T-cell (primary cell): ENCODE data around the gene HES1. TPM values are rescaled to one million over a fixed set of nuclear protein-coding genes. Genes with fewer than 3 reads are reported as not detected.

Experiments
- ATAC-seq, 4 experiments: fragments of 200-7000 bp in 3 of 4; fragments of 150-1000 bp in 1 of 4; cut with Tn5 transposase; replicated peaks in 1 of 4; 1 replicate in 3 of 4; 2 replicates in 1 of 4; pipeline ENCODE4 v1.10.0; 2021; ENCODE audit warnings: moderate library complexity in 3 of 4, mild to moderate bottlenecking in 2 of 4, moderate number of reproducible peaks in 1 of 4
- CTCF ChIA-PET, 2 donors: fragments of 300-600 bp; sonication (Branson Sonifier 250); formaldehyde crosslinking; loops; one replicate each; lab custom pipeline; 2022; ENCODE audit warnings: antibody characterized with exemption in 2 of 2; lab: Charles Lee
- POLR2A ChIA-PET, 2 donors: fragments of 300-600 bp; sonication (Branson Sonifier 250); formaldehyde crosslinking; loops; one replicate each; lab custom pipeline; 2022; ENCODE audit warnings: antibody characterized with exemption in 2 of 2; lab: Charles Lee
- DNase-seq, 35 experiments: peaks; one replicate each; pipeline versions ENCODE4 v3.0.0 to v3.0.0-alpha.2; 2013 to 2023
- H3K27ac ChIP-seq: one replicate; pipeline ENCODE4 v1.5.1; 2013; ENCODE audit warnings: low read length
- H3K27me3 ChIP-seq, 2 experiments: replicated peaks in 1 of 2; 1 replicate in 1 of 2; 2 replicates in 1 of 2; pipeline versions ENCODE4 v1.6.1 to v1.7.0; 2013; ENCODE audit warnings: low read length in 1 of 2, mixed read lengths in 1 of 2; ENCODE audit not compliant: control insufficient read depth in 2 of 2, insufficient read depth in 2 of 2; ENCODE audit errors: extremely low read depth in 1 of 2
- H3K36me3 ChIP-seq, 2 donors: 1 replicate in 1 of 2; 2 replicates in 1 of 2; pipeline versions ENCODE4 v1.6.1 to v1.7.0; 2013; ENCODE audit warnings: low read length in 1 of 2; ENCODE audit not compliant: control insufficient read depth in 2 of 2, insufficient read depth in 1 of 2; ENCODE audit errors: extremely low read depth in 1 of 2
- H3K4me1 ChIP-seq, 2 experiments: 1 replicate in 1 of 2; 2 replicates in 1 of 2; pipeline versions ENCODE4 v1.6.1 to v1.7.0; 2013; ENCODE audit warnings: low read length in 2 of 2, mixed read lengths in 1 of 2; ENCODE audit not compliant: insufficient read depth in 2 of 2, control insufficient read depth in 1 of 2; ENCODE audit errors: extremely low read depth in 1 of 2
- H3K4me3 ChIP-seq, 2 donors: 1 replicate in 1 of 2; 2 replicates in 1 of 2; pipeline versions ENCODE4 v1.5.1 to v1.7.0; 2013; ENCODE audit warnings: mild to moderate bottlenecking in 2 of 2, low read length in 1 of 2, moderate library complexity in 1 of 2; ENCODE audit not compliant: control insufficient read depth in 1 of 2; ENCODE audit errors: extremely low read depth in 1 of 2
- H3K9me3 ChIP-seq: 2 replicates; pipeline ENCODE4 v1.7.0; 2013
- H3K27ac Mint-ChIP-seq, 2 donors: one replicate each; pipeline ENCODE4 v1.8.0; 2020 to 2021; ENCODE audit warnings: mild to moderate bottlenecking in 2 of 2, mixed read lengths in 2 of 2
- H3K27me3 Mint-ChIP-seq, 2 donors: one replicate each; pipeline ENCODE4 v1.8.0; 2021 to 2022; ENCODE audit warnings: mixed read lengths in 2 of 2
- H3K36me3 Mint-ChIP-seq: one replicate; pipeline ENCODE4 v1.8.0; 2021; ENCODE audit warnings: mixed read lengths
- H3K4me1 Mint-ChIP-seq, 3 donors: one replicate each; pipeline ENCODE4 v1.8.0; 2020 to 2022; ENCODE audit warnings: mixed read lengths in 3 of 3, mild to moderate bottlenecking in 1 of 3
- H3K4me3 Mint-ChIP-seq, 3 donors: one replicate each; pipeline ENCODE4 v1.8.0; 2020 to 2022; ENCODE audit warnings: mild to moderate bottlenecking in 3 of 3, mixed read lengths in 3 of 3, moderate library complexity in 3 of 3
- H3K9me3 Mint-ChIP-seq, 3 donors: one replicate each; pipeline ENCODE4 v1.8.0; 2020 to 2022; ENCODE audit warnings: mixed read lengths in 3 of 3
- WGBS: methylation state at CpG from one replicate; pipeline ENCODE4 v1.1.5; 2013; ENCODE audit warnings: missing lambda C conversion rate; ENCODE audit not compliant: insufficient coverage; 5-methylcytosine and 5-hydroxymethylcytosine counted together
- total RNA-seq, 35 experiments: library from RNA in 6 of 35; stranded (reverse) in 6 of 35; fragments of 120-200 nt in 1 of 35; gene quantifications; one replicate each; pipeline versions ENCODE4 v1.2.1 to v1.2.4 and lab custom pipeline; 2013 to 2026

Gene HES1
- total RNA-seq, 5 donors from 2014 or later (not counting 1 experiment from before 2014, with no cell fraction given) = 0.35 to 1.1 (median 0.46) TPM

DNA sequence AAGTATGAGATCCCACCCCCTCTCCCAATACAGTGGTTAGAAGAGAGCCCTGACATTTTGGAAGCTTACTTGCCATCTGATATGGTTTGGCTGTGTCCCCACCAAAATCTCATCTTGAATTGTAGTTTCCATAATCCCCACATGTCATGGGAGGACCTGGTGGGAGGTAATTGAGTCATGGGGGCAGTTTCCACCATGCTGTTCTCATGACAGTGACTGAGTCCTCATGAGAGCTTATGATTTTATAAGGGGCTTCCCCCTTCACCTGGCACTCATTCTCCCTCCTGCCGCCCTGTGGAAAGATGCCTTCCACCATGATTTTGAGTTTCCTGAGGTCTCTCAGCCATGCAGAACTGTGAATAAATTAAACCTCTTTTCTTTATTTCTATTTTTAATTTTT, 28.8 kb upstream of the HES1 start:
- Histone ChIP-seq H3K4me1 (peaks cover 3 to 9% of the 10 kb centered on the region in 2 experiments), H3K27ac (no peak overlapping the region), H3K27me3 (peaks cover 0 to 16% of the 10 kb centered on the region in 2 experiments), H3K4me3 (no peak overlapping the region), H3K9me3 (no peaks in the 10 kb centered on the region), H3K36me3 (no peaks in the 10 kb centered on the region)
- no peak overlapping the region for H3K27ac Mint-ChIP-seq
- H3K27me3 Mint-ChIP-seq = peaks cover 5 to 13% of the 10 kb centered on the region in 2 donors
- DNase-seq (no peak), ATAC-seq (no peak)
- no peaks in the 10 kb centered on the region for H3K9me3 Mint-ChIP-seq
- no peak overlapping the region for H3K4me3 Mint-ChIP-seq
- no CpG with 5 or more reads among the region's 1 CpG for WGBS
- H3K36me3 Mint-ChIP-seq = no peaks in the 10 kb centered on the region
- peaks cover 6 to 16% (median 16%) of the 10 kb centered on the region in 3 donors for H3K4me1 Mint-ChIP-seq
- CTCF ChIA-PET = interaction anchor here in 1 of 2 donors (0.7 kb wide), 1 partner anchor 104 kb away, joined by 6 read pairs; no protein-coding TSS in a partner anchor
- POLR2A ChIA-PET = interaction anchor here in 1 of 2 donors (0.7 kb wide), 1 partner anchor 23 kb away, joined by 7 read pairs; no protein-coding TSS in a partner anchor

DNA sequence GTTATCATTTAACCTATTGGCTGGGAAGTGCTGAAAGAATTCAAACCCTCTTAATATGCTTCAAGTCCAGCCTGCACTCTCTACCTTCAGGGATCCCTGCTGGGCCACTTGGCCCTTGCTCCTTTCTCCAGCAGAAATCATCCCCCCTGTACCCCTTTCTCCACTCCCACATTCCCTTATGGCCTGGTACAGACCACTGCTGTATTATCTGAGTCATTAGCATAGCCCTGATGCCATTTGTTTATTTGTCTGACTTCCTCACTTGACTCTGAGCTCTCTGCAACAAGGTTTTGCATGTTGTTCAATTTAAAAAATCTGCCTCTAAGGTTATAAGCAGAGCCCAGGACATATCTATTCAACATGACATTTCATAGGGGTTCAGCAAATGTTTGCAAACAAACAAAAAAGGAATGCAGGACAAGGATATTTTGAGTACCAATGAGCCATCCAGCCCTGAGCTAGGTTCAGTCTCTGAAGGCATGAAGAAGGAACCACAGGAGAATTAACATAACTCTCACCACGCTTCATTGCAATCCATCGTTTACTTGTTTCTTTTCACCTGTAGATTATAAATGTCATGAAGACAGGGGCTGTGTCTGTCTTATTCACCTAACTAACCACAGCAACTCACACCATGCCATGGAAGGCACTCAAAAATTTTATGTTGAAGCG, 26.6 kb upstream of the HES1 start:
- no peaks in the 10 kb centered on the region for H3K36me3 Mint-ChIP-seq
- ATAC-seq = no peak
- H3K4me3 Mint-ChIP-seq = no peak overlapping the region
- no peaks in the 10 kb centered on the region for H3K36me3 ChIP-seq
- no peak for DNase-seq
- no CpG with 5 or more reads among the region's 3 CpGs for WGBS
- no peak overlapping the region for H3K27ac ChIP-seq
- H3K9me3 ChIP-seq = no peaks in the 10 kb centered on the region
- no peaks in the 10 kb centered on the region for H3K9me3 Mint-ChIP-seq
- peaks cover 0 to 13% of the 10 kb centered on the region in 2 experiments for H3K27me3 ChIP-seq
- no peak overlapping the region for H3K27ac Mint-ChIP-seq
- H3K4me1 ChIP-seq = no peaks in the 10 kb centered on the region
- POLR2A ChIA-PET = no interaction called here
- H3K4me1 Mint-ChIP-seq = peaks cover 0 to 1% (median under 1%) of the 10 kb centered on the region in 3 donors
- no peak overlapping the region for H3K4me3 ChIP-seq
- CTCF ChIA-PET = no interaction called here
- peaks cover 5 to 10% of the 10 kb centered on the region in 2 donors for H3K27me3 Mint-ChIP-seq

DNA sequence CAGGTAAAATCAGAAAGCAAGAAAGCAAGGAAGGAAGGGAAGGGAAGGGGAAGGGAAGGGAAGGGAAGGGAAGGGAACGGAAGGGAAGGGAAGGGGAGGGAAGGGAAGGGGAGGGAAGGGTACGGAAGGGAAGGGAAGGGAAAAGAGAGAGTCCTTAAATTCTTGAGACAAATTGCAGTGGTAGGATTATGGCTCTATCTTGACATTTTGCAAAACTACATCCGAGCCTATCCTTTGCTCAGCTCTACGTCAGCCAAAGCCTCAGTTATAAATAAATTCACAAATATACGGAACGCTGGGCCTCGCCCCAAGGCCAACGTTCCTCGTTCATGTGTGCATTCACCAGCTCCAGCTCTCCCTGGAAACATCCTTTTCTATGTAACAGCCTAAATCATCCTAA, 25.5 kb upstream of the HES1 start:
- WGBS = 92% methylated on average over 7 of the region's 9 CpGs
- Mint-ChIP-seq H3K27ac (no peak overlapping the region), H3K36me3 (no peaks in the 10 kb centered on the region), H3K4me1 (no peaks in the 10 kb centered on the region), H3K9me3 (no peaks in the 10 kb centered on the region), H3K27me3 (peaks cover 5 to 9% of the 10 kb centered on the region in 2 donors), H3K4me3 (no peak overlapping the region)
- H3K36me3 ChIP-seq = no peaks in the 10 kb centered on the region
- no peak overlapping the region for H3K27ac ChIP-seq
- ChIA-PET POLR2A (no interaction called here), CTCF (no interaction called here)
- no peak overlapping the region for H3K4me3 ChIP-seq
- H3K9me3 ChIP-seq = no peaks in the 10 kb centered on the region
- H3K27me3 ChIP-seq = peaks cover 0 to 11% of the 10 kb centered on the region in 2 experiments
- DNase-seq (no peak), ATAC-seq (no peak)
- H3K4me1 ChIP-seq = no peaks in the 10 kb centered on the region

DNA sequence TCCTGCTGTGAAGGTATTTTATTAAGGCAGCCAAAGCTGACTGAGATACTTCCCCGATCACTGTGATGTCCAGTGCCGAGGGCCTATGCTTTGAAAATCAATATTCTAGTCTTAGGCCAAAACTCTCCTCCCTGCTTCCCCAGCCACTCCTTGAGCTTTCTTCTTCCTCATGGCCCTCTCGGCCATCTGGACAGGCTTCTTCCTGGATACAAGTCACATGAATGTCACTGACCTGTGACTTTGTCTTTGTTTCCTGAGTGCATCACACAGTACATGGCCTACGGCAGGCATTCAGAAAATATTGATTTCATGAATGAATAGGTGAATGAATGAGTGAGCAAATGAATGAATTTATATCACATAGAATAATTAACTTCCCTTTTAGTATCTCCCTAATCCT, 24.6 kb upstream of the HES1 start:
- Histone ChIP-seq H3K27me3 (peaks cover 0 to 11% of the 10 kb centered on the region in 2 experiments), H3K4me1 (no peaks in the 10 kb centered on the region), H3K9me3 (no peaks in the 10 kb centered on the region), H3K36me3 (no peaks in the 10 kb centered on the region), H3K27ac (no peak overlapping the region), H3K4me3 (no peak overlapping the region)
- peaks cover 5 to 7% of the 10 kb centered on the region in 2 donors for H3K27me3 Mint-ChIP-seq
- POLR2A ChIA-PET = no interaction called here
- ATAC-seq (no peak), DNase-seq (no peak)
- CTCF ChIA-PET = no interaction called here
- H3K4me3 Mint-ChIP-seq = no peak overlapping the region
- 100% methylated on average over 1 of the region's 4 CpGs for WGBS
- no peak overlapping the region for H3K27ac Mint-ChIP-seq
- no peaks in the 10 kb centered on the region for H3K36me3 Mint-ChIP-seq
- no peaks in the 10 kb centered on the region for H3K9me3 Mint-ChIP-seq
- H3K4me1 Mint-ChIP-seq = no peaks in the 10 kb centered on the region

DNA sequence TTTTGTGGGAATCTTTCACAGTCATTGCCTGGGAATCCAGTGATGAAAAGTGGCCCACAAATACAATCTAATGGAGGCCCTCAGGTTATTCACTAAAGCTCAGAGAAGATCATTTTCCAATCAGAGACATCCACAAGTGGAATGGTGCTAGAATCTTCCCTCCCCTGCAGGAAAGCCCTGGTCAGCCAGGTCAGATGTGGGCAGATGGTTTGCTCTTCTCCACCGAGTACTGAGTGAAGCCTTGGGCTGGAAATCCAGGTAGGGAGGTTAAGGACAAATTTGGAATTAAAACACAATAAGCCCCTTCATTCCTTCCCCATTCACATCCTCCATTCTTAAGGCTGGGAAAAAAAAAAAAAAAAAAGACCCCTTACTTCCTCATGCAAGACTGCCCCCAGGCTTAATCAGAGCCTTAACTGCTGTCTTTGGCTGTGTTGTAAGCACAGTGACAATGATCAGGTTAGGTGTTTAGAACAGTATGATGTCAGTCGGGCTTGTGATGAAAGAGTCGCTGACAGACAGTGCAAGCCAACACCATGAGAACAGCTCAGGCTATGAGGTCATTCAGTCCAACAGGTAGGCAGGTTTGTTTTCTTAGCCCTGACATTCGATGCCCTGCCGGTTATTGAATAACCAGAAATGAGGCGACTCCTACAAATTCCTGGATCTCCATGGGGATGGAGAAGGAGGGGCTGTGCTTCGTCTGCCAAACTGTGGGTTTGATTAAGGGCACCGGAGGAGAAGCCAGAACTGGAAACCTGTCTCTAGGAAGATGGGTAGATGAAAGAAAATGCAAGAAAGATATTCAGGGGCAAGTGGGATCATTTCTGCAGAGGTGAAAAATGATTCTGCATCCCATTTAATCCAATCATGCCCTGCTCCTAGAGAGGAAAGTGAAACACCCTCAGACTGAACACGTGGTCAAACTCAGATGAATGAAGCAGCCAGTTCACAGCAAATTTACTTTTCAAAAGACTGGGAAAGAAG, 23.5 kb upstream of the HES1 start:
- POLR2A ChIA-PET = interaction anchor here in 1 of 2 donors (0.7 kb wide), 1 partner anchor 8 kb away, joined by 3 read pairs; no protein-coding TSS in a partner anchor
- H3K4me3 ChIP-seq = no peak overlapping the region
- Mint-ChIP-seq H3K27ac (no peak overlapping the region), H3K9me3 (no peaks in the 10 kb centered on the region), H3K27me3 (peaks cover 11 to 12% of the 10 kb centered on the region in 2 donors), H3K36me3 (no peaks in the 10 kb centered on the region), H3K4me3 (no peak overlapping the region), H3K4me1 (no peaks in the 10 kb centered on the region)
- no peaks in the 10 kb centered on the region for H3K4me1 ChIP-seq
- CTCF ChIA-PET = interaction anchor here in 1 of 2 donors (0.6 kb wide), 1 partner anchor 217 kb away, joined by 3 read pairs; no protein-coding TSS in a partner anchor
- DNase-seq (no peak), ATAC-seq (no peak)
- H3K27ac ChIP-seq = no peak overlapping the region
- H3K36me3 ChIP-seq = no peaks in the 10 kb centered on the region
- H3K9me3 ChIP-seq = no peaks in the 10 kb centered on the region
- 91% methylated on average over 7 of the region's 9 CpGs for WGBS
- peaks cover 0 to 11% of the 10 kb centered on the region in 2 experiments for H3K27me3 ChIP-seq

DNA sequence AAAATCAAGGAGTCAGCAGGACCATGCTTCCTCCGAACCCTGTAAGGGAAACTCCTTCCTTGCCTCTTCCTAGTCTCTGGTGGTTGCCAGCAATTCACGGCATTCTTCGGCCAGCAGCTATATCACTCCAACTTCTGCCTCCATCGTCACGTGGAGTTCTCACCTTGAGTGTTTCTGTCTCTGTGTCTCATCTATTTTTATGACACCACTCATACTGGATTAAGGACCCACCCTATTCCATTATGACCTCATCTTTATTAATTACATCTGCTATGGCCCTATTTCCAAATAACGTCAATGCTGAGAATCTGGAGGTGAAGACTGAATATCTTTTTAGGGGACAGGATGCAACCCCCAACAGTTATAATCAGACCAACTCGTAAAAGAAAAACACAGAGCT, 21.8 kb upstream of the HES1 start:
- ChIA-PET POLR2A (no interaction called here), CTCF (no interaction called here)
- Mint-ChIP-seq H3K36me3 (no peaks in the 10 kb centered on the region), H3K9me3 (no peaks in the 10 kb centered on the region), H3K27ac (no peak overlapping the region), H3K27me3 (peaks cover 6 to 12% of the 10 kb centered on the region in 2 donors), H3K4me1 (no peaks in the 10 kb centered on the region), H3K4me3 (no peak overlapping the region)
- DNase-seq = no peak
- Histone ChIP-seq H3K4me3 (no peak overlapping the region), H3K27ac (no peak overlapping the region), H3K9me3 (no peaks in the 10 kb centered on the region), H3K27me3 (peaks cover 0 to 10% of the 10 kb centered on the region in 2 experiments), H3K36me3 (no peaks in the 10 kb centered on the region), H3K4me1 (no peaks in the 10 kb centered on the region)
- 90% methylated on average over 5 of the region's 7 CpGs for WGBS
- no peak for ATAC-seq
